ENCODE data around the gene AGR2. TPM values are rescaled to one million over a fixed set of nuclear protein-coding genes. Genes with fewer than 3 reads are reported as not detected.

AGR2 gene
- total RNA-seq, 1 experiment from 2014 or later, result 378 TPM

GRCh38 chr7:16786257-16786656 lies 18.5 kb downstream of the AGR2 start:
- Mint-ChIP-seq H3K36me3 (ENCODE audit: insufficient read depth, unreplicated experiment) (peaks cover 11% of the 10 kb centered on the region), H3K4me1 (ENCODE audit: low read depth, unreplicated experiment) (peaks cover 34% of the 10 kb centered on the region), H3K4me3 (ENCODE audit: low read depth, unreplicated experiment) (no peak overlapping the region), H3K27ac (ENCODE audit: unreplicated experiment) (peak overlapping the region; percentile 29), H3K9me3 (ENCODE audit: low read depth, unreplicated experiment) (no peaks in the 10 kb centered on the region), H3K27me3 (ENCODE audit: unreplicated experiment) (no peaks in the 10 kb centered on the region)
- no peak for DNase-seq
- no TSS peak for BruUV-seq (replicated peaks)
- CTCF ChIA-PET, result interaction anchor here (0.5 to 2.3 kb wide), 9 partner anchors 12 to 132 kb away, joined by 3 to 9 read pairs (median 4); partner anchors contain the start of gene TSPAN13
- intact Hi-C loops (cut with micrococcal nuclease; ENCODE audit: unreplicated experiment), result loop anchor here (5.0 kb wide), 1 partner anchor 89 kb away; no protein-coding TSS in a partner anchor
- no peak for TF ChIP-seq CTCF (IDR thresholded peaks at IDR 0.05; ENCODE audit: unreplicated experiment)

GRCh38 chr7:16785846-16786245 lies 19.0 kb downstream of the AGR2 start:
- Mint-ChIP-seq H3K4me3 (ENCODE audit: low read depth, unreplicated experiment) (no peak overlapping the region), H3K27me3 (ENCODE audit: unreplicated experiment) (no peaks in the 10 kb centered on the region), H3K9me3 (ENCODE audit: low read depth, unreplicated experiment) (no peaks in the 10 kb centered on the region), H3K4me1 (ENCODE audit: low read depth, unreplicated experiment) (peaks cover 31% of the 10 kb centered on the region), H3K27ac (ENCODE audit: unreplicated experiment) (peak overlapping the region; percentile 29), H3K36me3 (ENCODE audit: insufficient read depth, unreplicated experiment) (peaks cover 6% of the 10 kb centered on the region)
- DNase-seq, result no peak
- CTCF ChIA-PET, result interaction anchor here (0.5 to 2.3 kb wide), 7 partner anchors 16 to 132 kb away, joined by 3 to 9 read pairs (median 4); partner anchors contain the start of gene TSPAN13
- no TSS peak for BruUV-seq (replicated peaks)
- intact Hi-C loops (cut with micrococcal nuclease; ENCODE audit: unreplicated experiment), result loop anchor here (5.0 kb wide), 1 partner anchor 89 kb away; no protein-coding TSS in a partner anchor
- TF ChIP-seq CTCF (IDR thresholded peaks at IDR 0.05; ENCODE audit: unreplicated experiment), result no peak

- Mint-ChIP-seq H3K27ac (ENCODE audit: unreplicated experiment) (peak overlapping the region; percentile 29), H3K36me3 (ENCODE audit: insufficient read depth, unreplicated experiment) (peaks cover 6% of the 10 kb centered on the region), H3K27me3 (ENCODE audit: unreplicated experiment) (no peaks in the 10 kb centered on the region), H3K4me3 (ENCODE audit: low read depth, unreplicated experiment) (no peak overlapping the region), H3K4me1 (ENCODE audit: low read depth, unreplicated experiment) (peaks cover 31% of the 10 kb centered on the region), H3K9me3 (ENCODE audit: low read depth, unreplicated experiment) (no peaks in the 10 kb centered on the region)
- intact Hi-C loops (cut with micrococcal nuclease; ENCODE audit: unreplicated experiment), result loop anchor here (5.0 kb wide), 1 partner anchor 88 kb away; no protein-coding TSS in a partner anchor
- no peak for DNase-seq
- CTCF ChIA-PET, result no interaction called here
- no peak for TF ChIP-seq CTCF (IDR thresholded peaks at IDR 0.05; ENCODE audit: unreplicated experiment)
- no TSS peak for BruUV-seq (replicated peaks)
Observed at GRCh38 chr7:16785321-16785720, 19.5 kb downstream of the AGR2 start.

- Mint-ChIP-seq H3K27ac (ENCODE audit: unreplicated experiment) (no peak overlapping the region), H3K9me3 (ENCODE audit: low read depth, unreplicated experiment) (no peaks in the 10 kb centered on the region), H3K36me3 (ENCODE audit: insufficient read depth, unreplicated experiment) (peaks cover 6% of the 10 kb centered on the region), H3K4me3 (ENCODE audit: low read depth, unreplicated experiment) (no peak overlapping the region), H3K27me3 (ENCODE audit: unreplicated experiment) (no peaks in the 10 kb centered on the region), H3K4me1 (ENCODE audit: low read depth, unreplicated experiment) (peaks cover 10% of the 10 kb centered on the region)
- intact Hi-C loops (cut with micrococcal nuclease; ENCODE audit: unreplicated experiment), result loop anchor here (5.0 kb wide), 1 partner anchor 173 kb away; no protein-coding TSS in a partner anchor
- no peak for TF ChIP-seq CTCF (IDR thresholded peaks at IDR 0.05; ENCODE audit: unreplicated experiment)
- DNase-seq, result no peak
- CTCF ChIA-PET, result no interaction called here
- BruUV-seq (replicated peaks), result no TSS peak
Observed at GRCh38 chr7:16780596-16780995, 24.2 kb downstream of the AGR2 start.
